HepG2 (cell line): ENCODE measurements around the gene CASZ1. TPM values are rescaled to one million over a fixed set of nuclear protein-coding genes. Genes with fewer than 3 reads are reported as not detected.

Source experiments
- ATAC-seq: fragments of 200-7000 bp; cut with Tn5 transposase; 3 replicates; pipeline ENCODE4 v1.9.1; 2020; ENCODE audit warnings: mild to moderate bottlenecking, moderate library complexity
- BruUV-seq: library from RNA; stranded (reverse); fragments of 400-500 nt; replicated peaks from 2 replicates; lab custom pipeline; 2021; lab: Mats Ljungman, UMichigan
- CTCF ChIA-PET: fragments of 300-600 bp; formaldehyde crosslinking; extraction: SDS; loops from one replicate; lab custom pipeline; 2021; ENCODE audit warnings: low total read pairs, inconsistent platforms, low intra/inter-chr PET ratio; lab: Yijun Ruan, JAX
- POLR2A ChIA-PET: fragments of 350-600 bp; sonication (Branson Sonifier 250); formaldehyde crosslinking; loops from one replicate; lab custom pipeline; 2020; ENCODE audit warnings: antibody characterized with exemption, inconsistent platforms; lab: Yijun Ruan, JAX
- DNase-seq: peaks from one replicate; pipeline ENCODE4 v3.0.0-alpha.2; 2015; ENCODE audit warnings: low spot score
- FAIRE-seq: peaks from 3 replicates; lab custom pipeline; 2011; peaks lifted over from hg19 to GRCh38; lab: Jason Lieb, UNC
- H2AFZ ChIP-seq: one replicate; pipeline ENCODE4 v1.6.1; 2011; ENCODE audit warnings: low read length, inconsistent platforms
- H3K27ac ChIP-seq: fragments of 300-600 bp; 3 replicates; pipeline ENCODE4 v1.8.0; 2011; ENCODE audit warnings: mixed run types, mild to moderate bottlenecking, mixed read lengths, low read length, inconsistent platforms; ENCODE audit not compliant: insufficient read depth; ENCODE audit errors: extremely low read length
- H3K27me3 ChIP-seq, 2 experiments: fragments of 200-600 bp in 1 of 2; 2 replicates in 1 of 2; 3 replicates in 1 of 2; pipeline versions ENCODE4 v1.6.0 to v1.8.0; 2011; ENCODE audit warnings: low read length in 2 of 2, mild to moderate bottlenecking in 2 of 2, moderate library complexity in 2 of 2, inconsistent platforms in 1 of 2; ENCODE audit not compliant: insufficient read depth in 2 of 2, control insufficient read depth in 1 of 2
- H3K36me3 ChIP-seq, 2 experiments: fragments of 200-600 bp in 1 of 2; replicated peaks in 1 of 2; 2 replicates in 1 of 2; 3 replicates in 1 of 2; pipeline versions ENCODE4 v1.5.1 to v1.8.0; 2011; ENCODE audit warnings: low read length in 2 of 2, inconsistent platforms in 1 of 2; ENCODE audit not compliant: insufficient read depth in 2 of 2, control insufficient read depth in 1 of 2
- H3K4me1 ChIP-seq: 2 replicates; pipeline ENCODE4 v1.5.1; 2012; ENCODE audit warnings: low read length, inconsistent platforms; ENCODE audit not compliant: insufficient read depth
- H3K4me2 ChIP-seq: 2 replicates; pipeline ENCODE4 v1.6.0; 2011; ENCODE audit warnings: low read depth, low read length, inconsistent platforms
- H3K4me3 ChIP-seq, 3 experiments: fragments of 200-600 bp in 1 of 3; sonication (generic), shearing (Covaris generic) in 1 of 3; replicated peaks in 1 of 3; 2 replicates each; pipeline ENCODE4 v1.5.1; 2011 to 2016; ENCODE audit warnings: low read length in 3 of 3, inconsistent platforms in 2 of 3, low read depth in 2 of 3, mild to moderate bottlenecking in 2 of 3, control low read depth in 1 of 3, mixed read lengths in 1 of 3; ENCODE audit not compliant: insufficient read depth in 1 of 3
- H3K79me2 ChIP-seq: one replicate; pipeline ENCODE4 v1.6.1; 2011; ENCODE audit warnings: low read length, inconsistent platforms; ENCODE audit not compliant: insufficient read depth
- H3K9ac ChIP-seq: 2 replicates; pipeline ENCODE4 v1.6.0; 2011; ENCODE audit warnings: mild to moderate bottlenecking, low read depth, low read length, inconsistent platforms; ENCODE audit not compliant: insufficient read depth
- H3K9me3 ChIP-seq: 2 replicates; pipeline ENCODE4 v1.5.1; 2012; ENCODE audit warnings: mild to moderate bottlenecking, low read length
- H4K20me1 ChIP-seq: 2 replicates; pipeline ENCODE4 v1.6.0; 2011; ENCODE audit warnings: inconsistent platforms, mild to moderate bottlenecking, low read length, moderate library complexity; ENCODE audit not compliant: insufficient read depth
- CBX5 ChIP-seq: sonication (generic); formaldehyde crosslinking; IDR thresholded peaks from 2 replicates; pipeline ENCODE4 v1.4.0; 2020; ENCODE audit warnings: missing genetic modification reagents, borderline replicate concordance
- CCDC6 ChIP-seq: sonication (generic); formaldehyde crosslinking; IDR thresholded peaks from 2 replicates; pipeline ENCODE4 v1.8.1; 2022; ENCODE audit warnings: mild to moderate bottlenecking, missing genetic modification reagents, moderate library complexity
- NFATC3 ChIP-seq: sonication (generic); formaldehyde crosslinking; IDR thresholded peaks from 2 replicates; pipeline ENCODE4 v1.5.1; 2020; ENCODE audit warnings: mild to moderate bottlenecking, missing genetic modification reagents
- NFE2L1 ChIP-seq: sonication (generic); formaldehyde crosslinking; IDR thresholded peaks from 2 replicates; pipeline ENCODE4 v1.4.0; 2020; ENCODE audit warnings: missing genetic modification reagents, mild to moderate bottlenecking, borderline replicate concordance
- RARA ChIP-seq: IDR thresholded peaks from 2 replicates; pipeline ENCODE4 v1.6.1; 2016; ENCODE audit warnings: missing genetic modification reagents, missing compliant biosample characterization
- ZBTB42 ChIP-seq: sonication (generic); formaldehyde crosslinking; IDR thresholded peaks from 2 replicates; pipeline ENCODE4 v1.5.0; 2020; ENCODE audit warnings: mild to moderate bottlenecking, missing genetic modification reagents
- ZMAT3 ChIP-seq: sonication (generic); formaldehyde crosslinking; conservative IDR thresholded peaks from 2 replicates; pipeline ENCODE4 v1.7.0; 2021; ENCODE audit warnings: missing genetic modification reagents
- ZNF207 ChIP-seq: fragments of 450-650 bp; IDR thresholded peaks from 2 replicates; pipeline ENCODE4 v1.6.1; 2016; ENCODE audit warnings: antibody characterized with exemption, borderline replicate concordance
- ZNF432 ChIP-seq: sonication (generic); formaldehyde crosslinking; IDR thresholded peaks from 2 replicates; pipeline ENCODE4 v1.5.0; 2020; ENCODE audit warnings: missing genetic modification reagents, mild to moderate bottlenecking, borderline replicate concordance
- ZZZ3 ChIP-seq: sonication (generic); formaldehyde crosslinking; IDR thresholded peaks from 2 replicates; pipeline ENCODE4 v1.4.0; 2020; ENCODE audit warnings: missing genetic modification reagents, mild to moderate bottlenecking, borderline replicate concordance
- WGBS: methylation state at CpG from one replicate; pipeline ENCODE4 v1.1.6; 2017; ENCODE audit warnings: low lambda C conversion rate; 5-methylcytosine and 5-hydroxymethylcytosine counted together
- in situ Hi-C: cut with HindIII; loops from 2 replicates; pipeline ENCODE4 v1.10.0; 2017; ENCODE audit warnings: low pct_unique_long_range_greater_than_20kb; ENCODE audit not compliant: extremely low pct_ligation_motif_present
- intact Hi-C: fragments of 100-400 bp; cut with micrococcal nuclease; formaldehyde crosslinking; loops from one replicate; pipeline ENCODE4 v1.10.0; 2022; ENCODE audit not compliant: unreplicated experiment
- polyA plus RNA-seq, 8 experiments: library from polyadenylated mRNA; depleted of rRNA in 3 of 8; stranded (reverse) in 7 of 8; unstranded in 1 of 8; fragments of >200 nt; fragmentation: Illumina TruSeq in 4 of 8; extraction: Trizol in 4 of 8; gene quantifications; 2 replicates each; pipeline versions ENCODE4 v1.2.1 to v1.2.3, GENCODE V29; 2011 to 2016; ENCODE audit warnings: low read depth in 4 of 8, missing spikeins in 1 of 8, mixed read lengths in 1 of 8; ENCODE audit not compliant: insufficient read depth in 1 of 8
- total RNA-seq, 5 experiments: library from RNA; depleted of rRNA; stranded (reverse); fragments of >200 nt; fragmentation: Illumina TruSeq; extraction: Trizol; gene quantifications; 2 replicates each; pipeline ENCODE4 v1.2.3, GENCODE V29; 2016; ENCODE audit warnings: low read depth in 1 of 5
- TF ChIP-seq, protein P1 (sequence below): sonication (generic); formaldehyde crosslinking; IDR thresholded peaks from 2 replicates; pipeline ENCODE4 v1.5.0; 2020; ENCODE audit warnings: missing genetic modification reagents
- TF ChIP-seq, protein P2 (sequence below): fragments of 450-650 bp; IDR thresholded peaks from 2 replicates; pipeline ENCODE4 v1.6.1; 2016
- TF ChIP-seq, protein P3 (sequence below): sonication (generic); formaldehyde crosslinking; IDR thresholded peaks from 2 replicates; pipeline ENCODE4 v1.8.0; 2022; ENCODE audit warnings: mild to moderate bottlenecking, missing genetic modification reagents
- TF ChIP-seq, protein P4 (sequence below): sonication (generic); formaldehyde crosslinking; IDR thresholded peaks from 2 replicates; pipeline ENCODE4 v1.4.0; 2020; ENCODE audit warnings: missing genetic modification reagents, borderline replicate concordance
- TF ChIP-seq, protein P5 (sequence below): sonication (generic); formaldehyde crosslinking; IDR thresholded peaks from 2 replicates; pipeline ENCODE4 v1.9.0; 2021; ENCODE audit warnings: missing genetic modification reagents, borderline replicate concordance

The CASZ1 gene
- total and polyA plus RNA-seq, 2 of the 13 experiments (the other 11 are each of a cell fraction or from before 2014, with no cell fraction given), result 1.9 to 3.7 TPM

DNA sequence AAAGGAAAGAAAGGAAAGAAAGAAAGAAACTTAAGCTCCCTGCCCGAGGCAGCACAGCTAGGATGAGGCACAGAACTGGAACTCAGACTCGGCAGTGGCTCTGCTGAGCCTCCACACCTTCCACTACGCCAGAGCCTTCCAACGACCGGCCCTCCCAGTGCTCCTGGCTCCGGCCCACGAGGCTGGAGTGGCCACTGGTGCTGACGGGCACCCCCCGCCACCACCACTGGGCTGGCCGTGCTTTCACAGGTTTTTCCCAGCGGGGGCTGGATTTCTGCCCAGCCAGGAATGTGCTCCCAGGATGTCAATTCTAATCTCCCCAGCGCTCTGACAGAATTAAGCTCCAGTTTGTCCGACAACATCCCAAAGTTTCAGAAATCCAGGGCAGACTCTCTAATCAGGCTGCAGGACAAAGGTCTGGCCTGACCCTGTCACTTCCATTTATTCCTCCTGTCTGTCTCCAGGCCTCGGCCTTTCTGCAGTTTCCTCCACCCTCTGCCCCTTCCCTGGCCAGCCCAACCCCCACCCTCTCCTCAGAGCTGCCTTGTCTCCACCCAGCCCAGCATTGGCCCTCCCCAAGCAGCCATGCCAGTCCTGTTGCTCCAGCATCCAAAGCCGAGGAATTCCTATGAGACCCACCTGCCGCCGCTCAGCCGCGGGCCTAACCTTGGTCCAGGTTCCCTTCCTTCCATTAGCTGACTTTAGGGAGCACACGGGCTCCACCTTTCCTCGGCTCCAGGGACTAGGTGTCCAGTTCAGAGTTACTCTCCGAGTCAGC is 81.9 kb downstream of the CASZ1 start (continued):
- TF ChIP-seq, protein P1, sequence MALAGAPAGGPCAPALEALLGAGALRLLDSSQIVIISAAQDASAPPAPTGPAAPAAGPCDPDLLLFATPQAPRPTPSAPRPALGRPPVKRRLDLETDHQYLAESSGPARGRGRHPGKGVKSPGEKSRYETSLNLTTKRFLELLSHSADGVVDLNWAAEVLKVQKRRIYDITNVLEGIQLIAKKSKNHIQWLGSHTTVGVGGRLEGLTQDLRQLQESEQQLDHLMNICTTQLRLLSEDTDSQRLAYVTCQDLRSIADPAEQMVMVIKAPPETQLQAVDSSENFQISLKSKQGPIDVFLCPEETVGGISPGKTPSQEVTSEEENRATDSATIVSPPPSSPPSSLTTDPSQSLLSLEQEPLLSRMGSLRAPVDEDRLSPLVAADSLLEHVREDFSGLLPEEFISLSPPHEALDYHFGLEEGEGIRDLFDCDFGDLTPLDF, result no peak
- TF ChIP-seq ZMAT3 (CRISPR knock-in tag), result no peak
- no peak for TF ChIP-seq NFATC3 (CRISPR knock-in tag)
- TF ChIP-seq ZZZ3 (CRISPR knock-in tag), result no peak
- TF ChIP-seq, protein P2, sequence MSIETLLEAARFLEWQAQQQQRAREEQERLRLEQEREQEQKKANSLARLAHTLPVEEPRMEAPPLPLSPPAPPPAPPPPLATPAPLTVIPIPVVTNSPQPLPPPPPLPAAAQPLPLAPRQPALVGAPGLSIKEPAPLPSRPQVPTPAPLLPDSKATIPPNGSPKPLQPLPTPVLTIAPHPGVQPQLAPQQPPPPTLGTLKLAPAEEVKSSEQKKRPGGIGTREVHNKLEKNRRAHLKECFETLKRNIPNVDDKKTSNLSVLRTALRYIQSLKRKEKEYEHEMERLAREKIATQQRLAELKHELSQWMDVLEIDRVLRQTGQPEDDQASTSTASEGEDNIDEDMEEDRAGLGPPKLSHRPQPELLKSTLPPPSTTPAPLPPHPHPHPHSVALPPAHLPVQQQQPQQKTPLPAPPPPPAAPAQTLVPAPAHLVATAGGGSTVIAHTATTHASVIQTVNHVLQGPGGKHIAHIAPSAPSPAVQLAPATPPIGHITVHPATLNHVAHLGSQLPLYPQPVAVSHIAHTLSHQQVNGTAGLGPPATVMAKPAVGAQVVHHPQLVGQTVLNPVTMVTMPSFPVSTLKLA, result no peak
- TF ChIP-seq ZNF207, result no peak
- TF ChIP-seq ZNF432 (CRISPR knock-in tag), result no peak
- no peak for TF ChIP-seq RARA (CRISPR knock-in tag)

DNA sequence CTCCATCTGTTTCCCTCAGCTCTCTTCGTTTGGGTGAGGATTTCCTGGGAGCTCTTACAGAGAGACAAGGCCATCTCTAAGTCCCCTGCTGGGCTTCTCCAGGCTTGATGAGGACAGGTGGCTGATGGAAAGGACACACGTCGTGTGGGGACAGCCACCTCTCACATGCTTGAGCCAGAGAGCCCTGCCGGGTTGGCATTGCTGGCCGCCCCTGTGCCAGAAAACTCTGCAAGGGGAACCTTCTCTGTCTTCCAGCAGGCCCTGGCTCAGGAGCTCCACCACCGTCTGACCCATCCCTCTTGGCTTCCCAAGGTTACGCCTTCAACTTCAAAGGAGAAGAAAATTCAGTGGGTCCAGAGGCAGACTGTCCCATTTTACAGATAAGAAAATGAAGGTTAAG is 82.8 kb downstream of the CASZ1 start:
- H3K4me1 ChIP-seq, result no peaks in the 10 kb centered on the region
- no peak overlapping the region for H2AFZ ChIP-seq
- DNase-seq (no peak), ATAC-seq (no peak), FAIRE-seq (no peak)
- no TSS peak for BruUV-seq
- peaks cover 6 to 44% of the 10 kb centered on the region in 2 experiments; a peak in 4 of 5 replicates for H3K27me3 ChIP-seq
- no peaks in the 10 kb centered on the region for H3K36me3 ChIP-seq
- H3K9me3 ChIP-seq, result no peaks in the 10 kb centered on the region
- no peak overlapping the region for H3K4me2 ChIP-seq
- no peaks in the 10 kb centered on the region for H3K79me2 ChIP-seq
- no peak overlapping the region for H3K27ac ChIP-seq
- ChIA-PET POLR2A (no interaction called here), CTCF (no interaction called here)
- H3K9ac ChIP-seq, result no peak overlapping the region
- H4K20me1 ChIP-seq, result no peaks in the 10 kb centered on the region
- no peak overlapping the region for H3K4me3 ChIP-seq
- intact Hi-C loops (no loop called here), in situ Hi-C loops (no loop called here)
- 68% methylated on average over 7 of the region's 7 CpGs for whole genome bisulfite sequencing
- no peak for TF ChIP-seq CBX5
- TF ChIP-seq, protein P3, sequence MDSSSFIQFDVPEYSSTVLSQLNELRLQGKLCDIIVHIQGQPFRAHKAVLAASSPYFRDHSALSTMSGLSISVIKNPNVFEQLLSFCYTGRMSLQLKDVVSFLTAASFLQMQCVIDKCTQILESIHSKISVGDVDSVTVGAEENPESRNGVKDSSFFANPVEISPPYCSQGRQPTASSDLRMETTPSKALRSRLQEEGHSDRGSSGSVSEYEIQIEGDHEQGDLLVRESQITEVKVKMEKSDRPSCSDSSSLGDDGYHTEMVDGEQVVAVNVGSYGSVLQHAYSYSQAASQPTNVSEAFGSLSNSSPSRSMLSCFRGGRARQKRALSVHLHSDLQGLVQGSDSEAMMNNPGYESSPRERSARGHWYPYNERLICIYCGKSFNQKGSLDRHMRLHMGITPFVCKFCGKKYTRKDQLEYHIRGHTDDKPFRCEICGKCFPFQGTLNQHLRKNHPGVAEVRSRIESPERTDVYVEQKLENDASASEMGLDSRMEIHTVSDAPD (CRISPR knock-in tag), result no peak
- TF ChIP-seq, protein P4, sequence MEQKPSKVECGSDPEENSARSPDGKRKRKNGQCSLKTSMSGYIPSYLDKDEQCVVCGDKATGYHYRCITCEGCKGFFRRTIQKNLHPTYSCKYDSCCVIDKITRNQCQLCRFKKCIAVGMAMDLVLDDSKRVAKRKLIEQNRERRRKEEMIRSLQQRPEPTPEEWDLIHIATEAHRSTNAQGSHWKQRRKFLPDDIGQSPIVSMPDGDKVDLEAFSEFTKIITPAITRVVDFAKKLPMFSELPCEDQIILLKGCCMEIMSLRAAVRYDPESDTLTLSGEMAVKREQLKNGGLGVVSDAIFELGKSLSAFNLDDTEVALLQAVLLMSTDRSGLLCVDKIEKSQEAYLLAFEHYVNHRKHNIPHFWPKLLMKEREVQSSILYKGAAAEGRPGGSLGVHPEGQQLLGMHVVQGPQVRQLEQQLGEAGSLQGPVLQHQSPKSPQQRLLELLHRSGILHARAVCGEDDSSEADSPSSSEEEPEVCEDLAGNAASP, result no peak
- TF ChIP-seq ZBTB42 (CRISPR knock-in tag), result no peak
- TF ChIP-seq NFE2L1 (CRISPR knock-in tag), result no peak
- TF ChIP-seq CCDC6, result no peak
- TF ChIP-seq, protein P5, sequence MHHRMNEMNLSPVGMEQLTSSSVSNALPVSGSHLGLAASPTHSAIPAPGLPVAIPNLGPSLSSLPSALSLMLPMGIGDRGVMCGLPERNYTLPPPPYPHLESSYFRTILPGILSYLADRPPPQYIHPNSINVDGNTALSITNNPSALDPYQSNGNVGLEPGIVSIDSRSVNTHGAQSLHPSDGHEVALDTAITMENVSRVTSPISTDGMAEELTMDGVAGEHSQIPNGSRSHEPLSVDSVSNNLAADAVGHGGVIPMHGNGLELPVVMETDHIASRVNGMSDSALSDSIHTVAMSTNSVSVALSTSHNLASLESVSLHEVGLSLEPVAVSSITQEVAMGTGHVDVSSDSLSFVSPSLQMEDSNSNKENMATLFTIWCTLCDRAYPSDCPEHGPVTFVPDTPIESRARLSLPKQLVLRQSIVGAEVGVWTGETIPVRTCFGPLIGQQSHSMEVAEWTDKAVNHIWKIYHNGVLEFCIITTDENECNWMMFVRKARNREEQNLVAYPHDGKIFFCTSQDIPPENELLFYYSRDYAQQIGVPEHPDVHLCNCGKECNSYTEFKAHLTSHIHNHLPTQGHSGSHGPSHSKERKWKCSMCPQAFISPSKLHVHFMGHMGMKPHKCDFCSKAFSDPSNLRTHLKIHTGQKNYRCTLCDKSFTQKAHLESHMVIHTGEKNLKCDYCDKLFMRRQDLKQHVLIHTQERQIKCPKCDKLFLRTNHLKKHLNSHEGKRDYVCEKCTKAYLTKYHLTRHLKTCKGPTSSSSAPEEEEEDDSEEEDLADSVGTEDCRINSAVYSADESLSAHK, result no peak
